Osteoblast (primary cell): Measurements from ENCODE around the gene RAI1. TPM values are rescaled to one million over a fixed set of nuclear protein-coding genes. Genes with fewer than 3 reads are reported as not detected.

ENCODE experiments used
- DNase-seq: peaks from one replicate; pipeline ENCODE4 v3.0.0; 2011; ENCODE audit warnings: low spot score, mixed read lengths; ENCODE audit not compliant: insufficient read length; ENCODE audit errors: missing footprints
- H2AFZ ChIP-seq: 2 replicates; pipeline ENCODE4 v1.6.0; 2011; ENCODE audit warnings: mild to moderate bottlenecking, low read length
- H3K27ac ChIP-seq: 2 replicates; pipeline ENCODE4 v1.5.1; 2011; ENCODE audit warnings: mild to moderate bottlenecking, low read depth, low read length, moderate library complexity
- H3K27me3 ChIP-seq: 2 replicates; pipeline ENCODE4 v1.6.0; 2012; ENCODE audit warnings: mild to moderate bottlenecking, control low read depth, inconsistent platforms, low read length, moderate library complexity; ENCODE audit not compliant: insufficient read depth
- H3K36me3 ChIP-seq: 2 replicates; pipeline ENCODE4 v1.5.1; 2011; ENCODE audit warnings: mild to moderate bottlenecking, low read length, control low read depth, moderate library complexity; ENCODE audit not compliant: insufficient read depth
- H3K4me1 ChIP-seq: 2 replicates; pipeline ENCODE4 v1.5.1; 2011; ENCODE audit warnings: mild to moderate bottlenecking, low read length, control low read depth, moderate library complexity; ENCODE audit not compliant: insufficient read depth
- H3K4me2 ChIP-seq: 2 replicates; pipeline ENCODE4 v1.6.0; 2011; ENCODE audit warnings: mild to moderate bottlenecking, low read length; ENCODE audit not compliant: insufficient read depth
- H3K4me3 ChIP-seq: fragments of 200-600 bp; sonication (generic); 3 replicates; pipeline ENCODE4 v1.5.1; 2012; ENCODE audit warnings: mild to moderate bottlenecking, low read length, inconsistent platforms; ENCODE audit not compliant: insufficient read depth
- H3K79me2 ChIP-seq: 2 replicates; pipeline ENCODE4 v1.6.0; 2012; ENCODE audit warnings: mild to moderate bottlenecking, low read length, control low read depth, inconsistent platforms; ENCODE audit not compliant: insufficient read depth
- H3K9me3 ChIP-seq: 2 replicates; pipeline ENCODE4 v1.5.1; 2011; ENCODE audit warnings: low read depth, low read length, control low read depth
- H4K20me1 ChIP-seq: 2 replicates; pipeline ENCODE4 v1.6.0; 2012; ENCODE audit warnings: mild to moderate bottlenecking, low read length, control low read depth; ENCODE audit not compliant: insufficient read depth
- total RNA-seq: library from RNA; depleted of rRNA; stranded (reverse); fragments of >200 nt; gene quantifications from 2 replicates; pipeline ENCODE4 v1.2.3, GENCODE V29; 2012
- TF ChIP-seq, protein P1 (sequence below): IDR thresholded peaks from 2 replicates; pipeline ENCODE4 v1.5.1; 2011; ENCODE audit warnings: mild to moderate bottlenecking, low read depth, low read length, moderate library complexity; ENCODE audit errors: extremely low read depth

The RAI1 gene
- total RNA-seq, 1 donor = 15.6 TPM

- no peaks in the 10 kb centered on the region for H3K36me3 ChIP-seq
- no peaks in the 10 kb centered on the region for H3K27me3 ChIP-seq
- no peak overlapping the region for H3K4me3 ChIP-seq
- peaks cover 39% of the 10 kb centered on the region for H3K79me2 ChIP-seq
- TF ChIP-seq, protein P1, sequence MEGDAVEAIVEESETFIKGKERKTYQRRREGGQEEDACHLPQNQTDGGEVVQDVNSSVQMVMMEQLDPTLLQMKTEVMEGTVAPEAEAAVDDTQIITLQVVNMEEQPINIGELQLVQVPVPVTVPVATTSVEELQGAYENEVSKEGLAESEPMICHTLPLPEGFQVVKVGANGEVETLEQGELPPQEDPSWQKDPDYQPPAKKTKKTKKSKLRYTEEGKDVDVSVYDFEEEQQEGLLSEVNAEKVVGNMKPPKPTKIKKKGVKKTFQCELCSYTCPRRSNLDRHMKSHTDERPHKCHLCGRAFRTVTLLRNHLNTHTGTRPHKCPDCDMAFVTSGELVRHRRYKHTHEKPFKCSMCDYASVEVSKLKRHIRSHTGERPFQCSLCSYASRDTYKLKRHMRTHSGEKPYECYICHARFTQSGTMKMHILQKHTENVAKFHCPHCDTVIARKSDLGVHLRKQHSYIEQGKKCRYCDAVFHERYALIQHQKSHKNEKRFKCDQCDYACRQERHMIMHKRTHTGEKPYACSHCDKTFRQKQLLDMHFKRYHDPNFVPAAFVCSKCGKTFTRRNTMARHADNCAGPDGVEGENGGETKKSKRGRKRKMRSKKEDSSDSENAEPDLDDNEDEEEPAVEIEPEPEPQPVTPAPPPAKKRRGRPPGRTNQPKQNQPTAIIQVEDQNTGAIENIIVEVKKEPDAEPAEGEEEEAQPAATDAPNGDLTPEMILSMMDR = peak; percentile 44
- no peak for DNase-seq
- no peak overlapping the region for H2AFZ ChIP-seq
- H3K4me2 ChIP-seq = no peak overlapping the region
- H3K27ac ChIP-seq = no peak overlapping the region
- H3K9me3 ChIP-seq = no peaks in the 10 kb centered on the region
- peaks cover 80% of the 10 kb centered on the region for H4K20me1 ChIP-seq
- peaks cover 3% of the 10 kb centered on the region for H3K4me1 ChIP-seq
Measured at GRCh38 chr17:17774009-17774881, 93.0 kb downstream of the RAI1 start.

- no peak overlapping the region for H3K4me2 ChIP-seq
- DNase-seq = no peak
- no peaks in the 10 kb centered on the region for H3K9me3 ChIP-seq
- no peak overlapping the region for H2AFZ ChIP-seq
- no peak overlapping the region for H3K4me3 ChIP-seq
- no peaks in the 10 kb centered on the region for H3K27me3 ChIP-seq
- H3K4me1 ChIP-seq = peaks cover 16% of the 10 kb centered on the region
- no peak overlapping the region for H3K27ac ChIP-seq
- TF ChIP-seq, protein P1 = no peak
- peaks cover 19% of the 10 kb centered on the region for H3K79me2 ChIP-seq
- no peaks in the 10 kb centered on the region for H3K36me3 ChIP-seq
- H4K20me1 ChIP-seq = peaks cover 75% of the 10 kb centered on the region
Measured at GRCh38 chr17:17776889-17777288, 95.6 kb downstream of the RAI1 start.

DNA sequence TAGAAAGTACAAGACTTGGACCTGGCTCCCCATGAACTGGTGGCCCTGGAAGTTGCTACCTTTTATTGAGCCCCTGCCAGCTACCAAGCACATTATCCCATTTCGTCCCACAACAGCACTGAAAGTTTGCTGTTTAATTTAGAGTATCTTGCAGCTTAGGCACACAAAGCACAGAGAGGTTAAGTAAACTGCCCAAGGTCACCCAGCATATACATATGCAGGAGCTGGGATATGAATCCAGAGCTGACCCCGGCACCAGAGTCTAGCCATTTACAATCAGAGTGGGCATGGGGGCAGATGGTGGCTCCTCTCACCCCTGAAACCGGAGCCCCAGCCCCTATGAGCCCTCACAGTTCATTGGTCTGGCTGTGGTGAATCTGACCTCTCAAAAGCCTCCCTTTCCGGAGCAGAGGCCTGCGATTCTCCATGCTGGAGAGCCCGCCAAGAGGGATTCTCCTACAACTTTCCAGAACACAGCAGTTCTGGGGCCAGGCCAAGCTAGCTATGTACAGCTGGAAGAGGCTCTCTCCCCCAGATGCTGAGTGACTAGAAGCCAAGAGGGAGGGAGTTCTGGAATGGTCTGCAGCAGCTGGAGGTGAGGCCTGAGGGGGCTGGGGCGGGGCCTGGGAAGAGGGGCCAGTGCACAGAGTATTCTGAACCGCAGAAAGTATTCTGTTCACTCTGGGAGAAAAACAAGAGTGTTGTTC is 97.2 kb downstream of the RAI1 start:
- Histone ChIP-seq H4K20me1 (peaks cover 63% of the 10 kb centered on the region), H3K27ac (no peak overlapping the region), H3K36me3 (no peaks in the 10 kb centered on the region), H3K79me2 (peaks cover 6% of the 10 kb centered on the region), H3K9me3 (no peaks in the 10 kb centered on the region), H2AFZ (no peak overlapping the region), H3K4me2 (no peak overlapping the region), H3K4me3 (no peak overlapping the region), H3K27me3 (no peaks in the 10 kb centered on the region), H3K4me1 (peaks cover 17% of the 10 kb centered on the region)
- TF ChIP-seq, protein P1 = no peak
- DNase-seq = no peak
